ENCODE measurements around the gene CCDC77. TPM values are rescaled to one million over a fixed set of nuclear protein-coding genes. Genes with fewer than 3 reads are reported as not detected.

The CCDC77 gene
- total and polyA plus RNA-seq, 10 of the 15 experiments (the other 5 are each of a cell fraction or from before 2014, with no cell fraction given), result 8.8 to 22.5 (median 15.8) TPM

GRCh38 chr12:455821-456220 lies 54.4 kb downstream of the CCDC77 start:
- H3K27me3 ChIP-seq (replicated peaks in 1 of 2; ENCODE audit: control insufficient read depth in 2 of 2, insufficient read depth in 2 of 2, low read length in 1 of 2), result peaks cover 0 to 9% of the 10 kb centered on the region in 2 experiments
- TF ChIP-seq, protein P1, sequence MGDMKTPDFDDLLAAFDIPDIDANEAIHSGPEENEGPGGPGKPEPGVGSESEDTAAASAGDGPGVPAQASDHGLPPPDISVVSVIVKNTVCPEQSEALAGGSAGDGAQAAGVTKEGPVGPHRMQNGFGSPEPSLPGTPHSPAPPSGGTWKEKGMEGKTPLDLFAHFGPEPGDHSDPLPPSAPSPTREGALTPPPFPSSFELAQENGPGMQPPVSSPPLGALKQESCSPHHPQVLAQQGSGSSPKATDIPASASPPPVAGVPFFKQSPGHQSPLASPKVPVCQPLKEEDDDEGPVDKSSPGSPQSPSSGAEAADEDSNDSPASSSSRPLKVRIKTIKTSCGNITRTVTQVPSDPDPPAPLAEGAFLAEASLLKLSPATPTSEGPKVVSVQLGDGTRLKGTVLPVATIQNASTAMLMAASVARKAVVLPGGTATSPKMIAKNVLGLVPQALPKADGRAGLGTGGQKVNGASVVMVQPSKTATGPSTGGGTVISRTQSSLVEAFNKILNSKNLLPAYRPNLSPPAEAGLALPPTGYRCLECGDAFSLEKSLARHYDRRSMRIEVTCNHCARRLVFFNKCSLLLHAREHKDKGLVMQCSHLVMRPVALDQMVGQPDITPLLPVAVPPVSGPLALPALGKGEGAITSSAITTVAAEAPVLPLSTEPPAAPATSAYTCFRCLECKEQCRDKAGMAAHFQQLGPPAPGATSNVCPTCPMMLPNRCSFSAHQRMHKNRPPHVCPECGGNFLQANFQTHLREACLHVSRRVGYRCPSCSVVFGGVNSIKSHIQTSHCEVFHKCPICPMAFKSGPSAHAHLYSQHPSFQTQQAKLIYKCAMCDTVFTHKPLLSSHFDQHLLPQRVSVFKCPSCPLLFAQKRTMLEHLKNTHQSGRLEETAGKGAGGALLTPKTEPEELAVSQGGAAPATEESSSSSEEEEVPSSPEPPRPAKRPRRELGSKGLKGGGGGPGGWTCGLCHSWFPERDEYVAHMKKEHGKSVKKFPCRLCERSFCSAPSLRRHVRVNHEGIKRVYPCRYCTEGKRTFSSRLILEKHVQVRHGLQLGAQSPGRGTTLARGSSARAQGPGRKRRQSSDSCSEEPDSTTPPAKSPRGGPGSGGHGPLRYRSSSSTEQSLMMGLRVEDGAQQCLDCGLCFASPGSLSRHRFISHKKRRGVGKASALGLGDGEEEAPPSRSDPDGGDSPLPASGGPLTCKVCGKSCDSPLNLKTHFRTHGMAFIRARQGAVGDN (IDR thresholded peaks at IDR 0.05), result no peak
- TF ChIP-seq E4F1 (IDR thresholded peaks at IDR 0.05; ENCODE audit: borderline replicate concordance, partially characterized antibody) (no peak), HCFC1 (IDR thresholded peaks at IDR 0.05; ENCODE audit: low read length) (no peak), YY1 (IDR thresholded peaks at IDR 0.05; ENCODE audit: low read depth, low read length) (no peak), POU2F2 (IDR thresholded peaks at IDR 0.05; ENCODE audit: borderline replicate concordance, low read depth, low read length) (no peak)
- CTCF ChIA-PET, result interaction anchor here (0.6 to 6.4 kb wide), 9 partner anchors 11 to 174 kb away, joined by 3 to 55 read pairs (median 5); no protein-coding TSS in a partner anchor
- no peak overlapping the region for H3K9ac ChIP-seq (ENCODE audit: control insufficient read depth, insufficient read depth, low read length)
- SMC1A ChIA-PET (ENCODE audit: uncharacterized antibody, unreplicated experiment), result no interaction called here
- H2AFZ ChIP-seq (ENCODE audit: control insufficient read depth, low read depth, low read length), result no peak overlapping the region
- no peaks in the 10 kb centered on the region for H3K79me2 ChIP-seq (ENCODE audit: control insufficient read depth, insufficient read depth, low read length)
- DNase-seq (ENCODE audit: low read depth, low spot score) (no peak), FAIRE-seq (no peak), ATAC-seq (no peak)
- 19% methylated on average over 2 of the region's 2 CpGs for WGBS (ENCODE audit: insufficient coverage, insufficient replicate concordance, low lambda C conversion rate, missing lambda C conversion rate)
- no peaks in the 10 kb centered on the region for H3K4me1 ChIP-seq (ENCODE audit: control insufficient read depth, insufficient read depth, low read length)
- no peak overlapping the region for H3K27ac ChIP-seq (ENCODE audit: control insufficient read depth, insufficient read depth)
- no peaks in the 10 kb centered on the region for H3K9me3 ChIP-seq (replicated peaks; ENCODE audit: control insufficient read depth, insufficient read depth, low read length)
- H3K36me3 ChIP-seq (ENCODE audit: control insufficient read depth in 2 of 2, insufficient read depth in 2 of 2, low read length in 1 of 2), result no peaks in the 10 kb centered on the region
- no TSS peak for BruUV-seq (replicated peaks)
- in situ Hi-C loops (cut with MboI), result loop anchor here (5.0 kb wide), 1 partner anchor 96 kb away; no protein-coding TSS in a partner anchor
- RAD21 ChIA-PET (ENCODE audit: unreplicated experiment), result interaction anchor here (1.0 kb wide), 1 partner anchor 92 kb away, joined by 3 read pairs; no protein-coding TSS in a partner anchor
- H4K20me1 ChIP-seq (ENCODE audit: control insufficient read depth, insufficient read depth), result no peaks in the 10 kb centered on the region
- H3K4me3 ChIP-seq, result no peak overlapping the region
- H3K4me2 ChIP-seq (ENCODE audit: control insufficient read depth, insufficient read depth), result no peak overlapping the region
- POLR2A ChIA-PET, result no interaction called here
- intact Hi-C loops (cut with micrococcal nuclease; ENCODE audit: unreplicated experiment), result loop anchor here (5.0 kb wide), 1 partner anchor 76 kb away; no protein-coding TSS in a partner anchor

Measured in GM12878 (cell line).